GM12892 (cell line): Measurements from ENCODE around the gene YAE1.

Experiments
- POLR2A ChIP-seq: IDR thresholded peaks from 2 replicates; pipeline ENCODE4 v1.6.1; 2011; ENCODE audit warnings: low read depth, low read length, control low read depth
- POLR2AphosphoS5 ChIP-seq: IDR thresholded peaks from 2 replicates; pipeline ENCODE4 v1.6.1; 2011; ENCODE audit warnings: low read depth, low read length, control low read depth

GRCh38 chr7:39583539-39583938, 17.3 kb downstream of the YAE1 start:
- TF ChIP-seq POLR2A, result no peak
- TF ChIP-seq POLR2AphosphoS5, result no peak
